ENCODE results near the gene ALKBH3.
A peak's percentile ranks its signal among the peaks of the same experiment; 100 is the strongest.

ALKBH3 gene

GRCh38 chr11:43942662-43943371 is 62.2 kb downstream of the ALKBH3 start:
- TF ChIP-seq, protein P1, sequence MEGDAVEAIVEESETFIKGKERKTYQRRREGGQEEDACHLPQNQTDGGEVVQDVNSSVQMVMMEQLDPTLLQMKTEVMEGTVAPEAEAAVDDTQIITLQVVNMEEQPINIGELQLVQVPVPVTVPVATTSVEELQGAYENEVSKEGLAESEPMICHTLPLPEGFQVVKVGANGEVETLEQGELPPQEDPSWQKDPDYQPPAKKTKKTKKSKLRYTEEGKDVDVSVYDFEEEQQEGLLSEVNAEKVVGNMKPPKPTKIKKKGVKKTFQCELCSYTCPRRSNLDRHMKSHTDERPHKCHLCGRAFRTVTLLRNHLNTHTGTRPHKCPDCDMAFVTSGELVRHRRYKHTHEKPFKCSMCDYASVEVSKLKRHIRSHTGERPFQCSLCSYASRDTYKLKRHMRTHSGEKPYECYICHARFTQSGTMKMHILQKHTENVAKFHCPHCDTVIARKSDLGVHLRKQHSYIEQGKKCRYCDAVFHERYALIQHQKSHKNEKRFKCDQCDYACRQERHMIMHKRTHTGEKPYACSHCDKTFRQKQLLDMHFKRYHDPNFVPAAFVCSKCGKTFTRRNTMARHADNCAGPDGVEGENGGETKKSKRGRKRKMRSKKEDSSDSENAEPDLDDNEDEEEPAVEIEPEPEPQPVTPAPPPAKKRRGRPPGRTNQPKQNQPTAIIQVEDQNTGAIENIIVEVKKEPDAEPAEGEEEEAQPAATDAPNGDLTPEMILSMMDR (IDR thresholded peaks at IDR 0.05; ENCODE audit: low read depth, low read length), result no peak
- H3K4me3 ChIP-seq (ENCODE audit: low read depth, low read length), result peak overlapping the region; percentile 56

DNA sequence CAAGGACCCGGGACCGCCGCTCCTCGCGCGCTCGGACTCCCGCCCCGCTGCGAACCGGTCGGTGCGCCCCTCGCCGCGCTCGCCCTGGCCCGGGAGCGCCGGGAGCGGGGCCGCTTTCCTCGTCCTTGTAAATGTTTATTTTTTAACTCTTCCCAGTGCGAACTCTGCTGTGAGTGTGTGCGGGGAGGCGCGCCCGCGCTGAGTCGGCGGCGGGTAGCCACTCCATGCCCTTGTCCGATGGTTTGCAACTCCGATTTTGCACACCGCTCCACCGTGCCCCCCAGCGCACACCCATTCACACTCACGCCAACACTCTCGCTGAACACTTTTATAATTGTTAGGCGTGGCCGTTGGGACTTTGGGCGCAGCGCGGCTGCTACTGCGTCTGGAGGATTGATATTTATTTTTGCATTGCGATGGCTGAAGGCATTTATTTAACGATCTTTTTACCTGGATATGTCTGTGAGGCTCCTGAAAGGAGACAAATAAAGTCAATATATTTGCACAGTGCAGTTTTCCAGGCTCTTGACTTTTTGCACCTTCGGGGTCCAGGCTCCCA is 62.8 kb downstream of the ALKBH3 start:
- TF ChIP-seq, protein P1 (IDR thresholded peaks at IDR 0.05; ENCODE audit: low read depth, low read length), result no peak

DNA sequence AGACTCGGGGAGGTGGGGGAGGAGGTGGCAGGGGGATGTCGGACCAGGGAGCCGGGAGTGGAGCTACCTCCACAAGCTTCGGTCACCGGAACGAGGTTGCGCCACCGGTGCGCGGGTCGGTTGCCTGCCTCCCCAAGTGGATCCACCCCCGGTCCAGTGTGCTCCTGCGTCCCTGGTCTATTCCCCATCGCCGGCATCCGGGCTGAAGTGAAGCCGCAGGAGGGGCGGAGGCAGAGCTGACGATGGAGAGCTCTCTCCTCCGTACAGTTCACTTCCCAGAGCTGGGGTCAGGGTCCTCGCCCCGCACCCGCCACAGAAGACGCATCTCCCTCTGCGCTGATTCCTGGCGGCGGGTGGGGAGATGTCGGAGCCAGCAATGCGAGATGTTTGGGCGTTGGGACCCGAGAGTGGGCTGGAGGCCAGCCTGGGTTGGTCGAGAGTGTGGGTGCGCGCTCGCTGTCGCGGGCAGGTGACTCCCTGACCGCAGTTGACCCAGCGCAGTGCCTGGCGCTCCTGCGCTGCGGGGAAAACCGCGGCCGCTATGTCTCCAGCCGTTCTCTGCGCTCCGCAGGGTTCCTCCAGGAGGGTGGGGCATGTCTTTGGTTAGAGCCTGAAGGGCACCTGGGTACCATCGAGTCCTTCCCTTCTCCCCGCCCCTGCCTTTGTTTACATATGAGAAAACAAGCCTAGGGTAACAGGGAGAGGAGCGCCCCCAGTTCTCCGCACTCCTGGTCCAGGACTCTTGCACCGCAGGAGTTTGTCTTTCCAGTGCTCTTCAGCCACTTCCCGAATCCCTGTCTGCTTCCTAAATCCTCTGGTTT is 63.5 kb downstream of the ALKBH3 start:
- H3K4me3 ChIP-seq (ENCODE audit: low read depth, low read length), result peak overlapping the region; percentile 53
- TF ChIP-seq, protein P1 (IDR thresholded peaks at IDR 0.05; ENCODE audit: low read depth, low read length), result no peak

More for the DNA sequence above, 62.8 kb downstream of the ALKBH3 start:
- peak overlapping the region; percentile 53 for H3K4me3 ChIP-seq (ENCODE audit: low read depth, low read length)

- H3K4me3 ChIP-seq (ENCODE audit: low read depth, low read length), result no peak overlapping the region
- TF ChIP-seq, protein P1 (IDR thresholded peaks at IDR 0.05; ENCODE audit: low read depth, low read length), result peak; percentile 74
Observed at GRCh38 chr11:43944761-43945311, 64.2 kb downstream of the ALKBH3 start.

DNA sequence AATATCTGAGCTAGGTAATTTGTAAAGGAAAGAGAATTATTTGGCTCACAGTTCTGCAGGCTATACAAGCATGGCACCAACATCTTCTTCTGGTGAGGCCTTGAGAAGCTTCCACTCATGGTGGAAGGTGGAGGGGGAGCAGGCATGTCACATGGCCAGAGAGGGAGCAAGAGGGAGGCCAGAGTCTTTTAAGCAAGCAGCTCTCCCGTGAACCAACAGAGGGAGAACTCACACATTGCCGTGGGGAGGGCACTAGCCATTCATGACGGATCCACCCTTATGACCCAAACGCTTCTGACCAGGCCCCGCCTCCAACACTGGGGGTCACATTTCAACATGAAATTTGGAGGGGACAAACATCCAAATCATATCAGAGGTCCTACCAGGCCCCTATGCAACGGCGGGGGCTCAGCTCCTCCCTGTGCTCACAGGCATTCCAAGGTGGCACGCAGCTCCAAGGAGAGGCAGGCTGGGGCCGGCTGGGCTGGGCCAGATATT is 66.4 kb downstream of the ALKBH3 start:
- no peak overlapping the region for H3K4me3 ChIP-seq (ENCODE audit: low read depth, low read length)
- TF ChIP-seq, protein P1 (IDR thresholded peaks at IDR 0.05; ENCODE audit: low read depth, low read length), result peak; percentile 22; the same call in 1 of the 2 replicates

GRCh38 chr11:43947815-43948214 is 67.2 kb downstream of the ALKBH3 start:
- TF ChIP-seq, protein P1 (IDR thresholded peaks at IDR 0.05; ENCODE audit: low read depth, low read length), result no peak
- H3K4me3 ChIP-seq (ENCODE audit: low read depth, low read length), result no peak overlapping the region

All from WI38 (cell line).